Activated CD4-positive, alpha-beta T cell treated with anti-CD3 and anti-CD28 coated beads, Interleukin-2, Interleukin-4, amounts not matched to agents 100 ng/mL and 50 ng/mL, durations not matched to agents 16 hours and 8 hours (primary cell): ENCODE results near the gene CDH8.
"Not testable (repeated sequence)": the region's sequence is repeated elsewhere in the genome, so short reads cannot be mapped to it uniquely, and the experiment has no call there.

Experiments used
- DNase-seq: peaks from one replicate; pipeline ENCODE4 v3.0.0-alpha.2; 2020; ENCODE audit warnings: low spot score

CDH8 gene

DNA sequence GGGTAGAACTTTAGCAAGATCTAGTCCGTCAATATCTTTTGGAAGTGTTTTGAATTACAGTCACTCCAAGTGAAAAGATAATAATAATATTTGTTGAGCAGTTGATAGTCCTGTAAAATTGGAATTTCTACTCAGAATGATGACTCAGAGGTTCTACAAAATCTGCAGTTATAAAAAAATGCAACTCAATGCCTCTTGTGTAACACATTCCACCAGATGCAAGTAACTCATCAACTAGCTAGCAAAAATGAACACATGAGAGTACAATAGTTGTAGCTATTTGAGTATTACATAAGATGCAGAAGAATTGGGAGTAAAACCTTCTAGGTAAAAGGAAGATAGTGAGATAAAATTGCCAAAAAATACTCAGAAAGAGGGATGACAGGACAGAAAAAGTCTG is 177.2 kb downstream of the CDH8 start:
- no peak for DNase-seq

DNA sequence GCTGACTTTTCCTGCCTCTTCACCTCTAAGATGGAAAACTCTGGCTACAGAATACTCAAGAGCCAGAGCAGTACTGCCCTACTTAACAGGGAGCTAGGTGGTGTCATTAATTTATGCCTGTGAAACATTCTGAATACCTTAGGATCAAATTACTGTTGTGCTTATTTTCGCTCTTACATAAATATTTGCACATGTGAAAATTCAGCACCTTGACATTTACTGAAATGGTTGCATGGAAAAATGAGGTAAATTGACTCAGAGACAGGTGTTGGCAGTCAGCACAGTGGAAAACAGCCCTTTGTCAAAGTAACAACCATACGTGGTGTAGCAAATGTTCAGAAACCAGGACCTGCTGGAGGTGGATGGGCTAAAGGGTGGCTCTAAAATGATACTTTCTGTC is 193.6 kb downstream of the CDH8 start:
- no peak for DNase-seq

DNA sequence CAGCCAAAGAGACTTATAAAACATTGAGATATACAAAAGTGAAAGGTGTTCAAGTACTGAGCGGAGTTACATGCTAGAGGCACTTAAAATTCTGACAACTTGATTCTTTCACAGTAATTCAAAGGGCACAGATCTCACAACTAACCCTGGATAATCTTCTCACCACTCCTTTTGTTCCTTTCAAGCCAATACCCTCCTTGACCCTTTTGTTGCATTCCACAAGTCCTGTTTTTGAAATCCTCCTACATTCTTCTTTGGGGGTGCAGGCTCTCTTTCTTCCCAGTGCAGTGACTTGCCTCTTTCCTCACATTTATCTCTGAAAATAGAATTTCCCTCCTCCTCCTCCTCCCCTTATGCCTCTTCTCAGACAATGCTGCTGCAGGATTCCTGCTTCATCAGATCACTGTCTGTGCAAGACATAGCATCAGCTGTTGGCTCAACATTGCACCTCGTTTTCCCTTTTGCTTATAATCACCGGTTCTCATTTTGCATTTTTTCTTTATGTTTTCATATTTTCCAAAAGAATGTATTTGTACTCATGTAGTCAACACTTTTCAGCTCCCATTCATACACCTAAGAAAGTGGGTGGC is 199.3 kb downstream of the CDH8 start:
- no peak for DNase-seq

DNA sequence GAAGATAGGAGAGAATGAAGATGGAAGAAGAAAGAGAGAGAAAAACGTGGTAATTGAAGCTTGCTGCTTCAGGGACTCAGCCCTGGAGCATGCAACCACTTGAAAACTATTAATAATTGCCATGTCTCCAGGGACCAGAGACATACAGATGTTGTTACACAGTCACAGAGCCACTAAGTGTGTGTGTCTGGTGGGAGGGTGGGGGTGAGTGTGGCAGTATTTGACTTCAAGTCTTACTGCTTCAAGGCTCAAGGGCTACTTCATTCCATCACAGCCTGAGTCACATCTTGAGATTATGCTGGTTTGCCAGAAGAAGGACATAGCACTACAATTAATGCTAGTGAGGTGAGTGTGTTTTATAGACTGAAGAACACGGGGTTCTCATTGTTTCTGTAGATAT is 202.2 kb downstream of the CDH8 start:
- DNase-seq: no peak

DNA sequence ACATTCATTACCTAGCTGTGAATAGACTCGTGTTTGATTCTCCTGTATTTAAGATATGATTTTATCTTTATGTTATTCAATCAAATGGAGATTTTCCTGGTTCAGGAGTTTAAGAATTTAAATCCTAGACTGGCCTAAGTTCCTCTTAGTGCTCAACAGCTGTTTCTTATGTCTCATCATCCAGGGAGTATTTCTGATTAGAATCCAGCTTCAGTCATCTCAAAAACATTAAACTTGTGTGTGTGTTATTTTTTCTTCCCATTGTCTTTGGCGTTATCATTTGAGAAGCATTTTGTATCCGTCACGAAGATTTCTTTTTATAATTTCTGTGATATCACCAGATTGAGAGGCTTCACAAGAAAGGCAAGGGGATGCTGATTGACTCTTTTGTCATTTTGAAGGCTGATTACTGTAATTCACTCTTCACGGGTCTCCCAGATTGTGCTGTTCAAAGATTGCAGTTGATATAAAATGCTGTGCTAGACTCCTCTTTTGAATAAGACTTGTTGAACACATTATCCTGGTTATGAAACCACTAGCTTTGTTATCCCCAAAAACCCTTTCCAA is 204.8 kb downstream of the CDH8 start:
- no peak for DNase-seq

DNA sequence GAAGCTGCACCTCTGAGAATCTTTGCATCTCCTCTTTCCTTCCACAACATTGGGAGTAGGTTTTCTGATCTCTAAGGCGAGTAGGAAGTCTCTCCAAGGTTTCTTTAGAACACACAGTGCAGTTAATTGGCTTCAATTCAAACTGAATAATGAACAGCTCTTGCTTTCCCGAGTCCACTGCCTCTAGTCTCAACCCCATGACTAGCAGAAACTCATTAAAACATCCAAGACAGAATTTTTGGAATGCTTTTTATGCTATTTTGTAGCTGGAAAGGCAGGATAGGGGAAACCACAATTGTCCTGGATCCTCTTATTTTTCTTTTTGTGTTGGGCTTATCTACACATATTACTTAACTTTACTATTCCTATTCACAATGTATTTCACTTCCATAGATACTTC is 206.6 kb downstream of the CDH8 start:
- DNase-seq: no peak

DNA sequence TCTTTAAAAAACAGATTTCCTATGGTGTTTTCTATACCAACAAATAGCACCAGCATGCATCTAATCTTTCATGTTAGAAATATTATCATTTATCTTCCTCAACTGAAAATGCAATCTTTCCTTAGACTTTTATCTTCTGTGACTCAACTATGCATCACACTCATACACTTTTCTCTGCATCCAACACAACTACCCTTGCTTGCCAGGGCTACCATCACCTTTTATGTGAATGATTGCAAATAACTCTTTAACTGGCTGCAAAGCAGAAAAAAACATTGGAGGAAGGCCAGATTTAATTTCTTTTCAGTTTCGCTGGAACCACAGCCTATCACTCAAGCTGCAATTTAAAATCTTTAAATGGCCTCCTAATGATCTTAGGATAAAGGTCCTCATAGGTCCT is 212.9 kb downstream of the CDH8 start:
- DNase-seq: no peak

DNA sequence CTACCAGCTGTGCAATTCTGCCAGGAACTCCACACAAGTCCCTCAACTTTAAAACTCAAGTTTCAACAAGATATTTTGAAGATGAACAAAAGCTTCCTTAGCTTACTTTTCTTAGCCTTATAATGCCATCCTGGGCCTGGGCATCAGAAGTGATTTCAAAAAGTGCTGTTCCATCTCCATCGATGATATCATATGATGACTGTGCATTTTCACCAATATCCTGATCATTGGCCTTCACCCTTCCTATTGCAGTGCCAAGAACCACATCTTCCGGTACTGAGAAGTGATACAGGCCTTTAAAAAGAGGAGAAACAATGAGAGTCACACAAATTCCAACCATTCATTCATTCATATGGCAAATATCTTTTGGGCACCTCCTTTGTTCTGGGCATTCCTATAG is 215.4 kb downstream of the CDH8 start:
- DNase-seq: no peak

DNA sequence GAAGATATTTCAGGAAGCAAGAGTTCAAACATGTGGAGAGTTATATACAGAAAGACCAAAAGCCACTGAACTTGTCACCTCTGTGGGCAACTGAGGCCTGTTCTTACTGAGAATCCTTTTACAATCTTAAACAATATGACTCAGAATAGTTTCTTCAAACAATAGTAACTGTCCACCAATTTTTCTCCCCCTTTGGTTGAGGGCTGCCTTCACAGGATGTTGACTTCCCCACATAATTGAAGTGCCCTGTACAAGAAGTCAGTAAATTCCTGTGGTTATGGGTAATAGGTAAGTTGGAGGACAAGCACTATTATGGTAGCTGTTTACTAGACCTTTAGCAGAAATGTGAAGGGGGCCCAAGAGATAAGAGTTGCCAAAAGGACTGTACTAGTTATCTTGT is 215.8 kb downstream of the CDH8 start:
- DNase-seq: no peak

DNA sequence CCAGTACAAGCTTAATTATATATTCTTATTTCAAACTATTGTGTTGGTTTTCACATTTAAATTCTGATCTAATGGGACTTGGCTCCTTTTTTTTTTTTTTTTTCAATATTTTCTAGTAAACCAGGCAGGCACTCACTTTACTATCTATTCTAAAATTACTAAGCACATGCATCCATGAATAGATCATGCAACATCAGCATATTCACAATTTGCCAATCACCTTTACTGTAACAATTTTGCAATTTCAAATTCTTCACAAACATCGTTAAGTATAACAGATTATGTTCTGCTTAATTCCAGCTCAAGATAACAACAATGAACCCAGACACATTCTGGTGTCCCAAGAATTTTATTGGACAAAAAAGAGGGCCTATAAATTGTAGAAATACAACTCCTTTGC is 217.4 kb downstream of the CDH8 start:
- DNase-seq: no peak

DNA sequence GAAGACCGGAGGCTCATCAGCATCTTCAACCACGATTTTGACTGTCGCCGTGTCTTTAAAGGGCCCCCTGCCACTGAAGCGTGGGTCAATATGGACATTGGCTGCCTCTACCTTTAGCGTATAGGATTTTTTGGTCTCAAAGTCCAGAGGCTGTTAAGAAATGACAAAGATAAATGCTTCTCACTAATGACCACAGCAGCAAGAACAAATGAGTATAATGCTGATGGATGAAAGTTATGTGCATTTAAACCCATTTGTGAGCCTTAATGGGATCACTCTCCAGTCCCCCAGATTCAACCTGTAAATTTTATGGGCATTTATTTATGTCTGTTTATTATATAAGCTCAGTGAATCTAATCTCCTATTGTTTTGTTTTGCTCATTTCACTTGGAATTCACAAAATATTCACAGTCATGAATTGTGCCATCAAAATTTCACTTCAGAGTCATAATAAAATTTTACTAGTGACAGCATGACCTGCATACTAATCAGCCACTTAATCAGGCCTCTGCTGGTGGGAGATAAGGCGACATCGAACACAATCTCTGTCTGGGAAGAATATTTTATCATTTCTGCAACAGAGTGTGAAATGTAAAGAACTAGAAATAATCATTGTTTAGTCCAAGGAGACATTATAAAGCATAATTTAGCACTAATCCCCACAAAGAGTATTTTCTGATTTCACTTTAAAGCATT is 218.5 kb downstream of the CDH8 start:
- DNase-seq: no peak

DNA sequence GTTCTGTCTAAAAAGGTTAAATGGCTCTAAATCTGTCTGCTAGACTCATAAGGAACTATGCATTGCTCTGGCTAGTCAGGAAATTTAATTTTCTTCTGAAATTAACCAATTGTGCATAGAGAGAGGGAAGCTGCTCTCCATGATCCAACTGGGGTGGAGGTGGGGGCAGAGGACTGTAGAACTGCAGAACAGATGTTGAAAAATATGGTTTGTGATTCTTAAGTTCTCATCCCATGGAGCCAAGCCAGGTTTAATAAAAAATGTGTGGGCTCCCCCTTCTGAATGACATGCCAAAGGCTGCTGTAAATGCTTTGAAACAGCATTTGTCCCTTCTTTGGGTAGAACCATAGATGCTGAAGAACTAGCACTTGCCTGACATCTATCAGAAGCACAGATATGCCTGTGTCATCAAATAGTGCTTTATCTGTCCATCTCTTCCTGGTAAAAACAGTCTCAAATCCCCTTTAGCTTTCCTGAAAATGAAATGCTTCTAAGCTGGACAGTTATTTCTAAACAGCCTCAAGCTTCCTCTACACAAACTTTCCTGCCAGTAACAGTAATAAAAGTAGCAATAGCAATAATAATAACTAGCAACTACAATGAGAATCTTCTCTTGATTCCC is 221.4 kb downstream of the CDH8 start:
- DNase-seq: no peak

DNA sequence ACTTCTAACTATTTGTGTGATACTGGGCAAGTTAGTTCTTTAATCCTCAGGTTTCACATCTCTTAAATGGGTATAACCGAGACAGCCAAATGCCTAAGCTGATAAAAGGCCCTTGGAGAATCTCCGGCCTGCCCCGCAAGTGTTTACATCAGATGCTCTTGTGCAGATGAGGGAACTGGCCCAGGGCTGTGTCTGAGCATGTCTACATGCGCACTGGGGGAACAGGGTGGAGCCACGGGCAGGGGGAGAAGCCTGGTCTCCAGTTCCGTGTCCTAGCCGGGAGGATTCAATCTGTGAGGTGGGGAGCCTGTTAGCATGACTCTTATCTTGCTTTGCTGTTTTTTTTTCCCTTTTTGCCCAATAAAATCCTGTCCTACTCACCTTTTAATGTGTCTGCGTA is 222.9 kb downstream of the CDH8 start:
- DNase-seq: no peak

DNA sequence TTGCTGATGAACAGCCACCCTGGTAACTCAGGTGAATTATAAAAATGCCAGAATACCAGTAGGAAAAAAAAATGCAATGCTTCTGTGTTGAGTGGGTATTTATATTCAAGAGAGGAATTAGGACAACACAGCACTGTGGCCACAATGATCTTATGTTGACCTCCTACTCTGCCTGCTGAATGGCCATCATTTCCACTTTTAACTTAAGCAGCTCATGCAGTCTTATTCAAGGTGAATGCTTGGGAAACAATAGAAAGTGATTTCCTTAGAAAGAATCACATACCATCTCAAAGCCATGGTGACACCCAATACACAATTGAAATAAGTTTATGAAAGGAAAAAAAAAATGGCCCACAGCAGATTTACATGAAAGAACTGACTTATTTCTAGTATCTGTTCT is 224.0 kb downstream of the CDH8 start:
- no peak for DNase-seq

DNA sequence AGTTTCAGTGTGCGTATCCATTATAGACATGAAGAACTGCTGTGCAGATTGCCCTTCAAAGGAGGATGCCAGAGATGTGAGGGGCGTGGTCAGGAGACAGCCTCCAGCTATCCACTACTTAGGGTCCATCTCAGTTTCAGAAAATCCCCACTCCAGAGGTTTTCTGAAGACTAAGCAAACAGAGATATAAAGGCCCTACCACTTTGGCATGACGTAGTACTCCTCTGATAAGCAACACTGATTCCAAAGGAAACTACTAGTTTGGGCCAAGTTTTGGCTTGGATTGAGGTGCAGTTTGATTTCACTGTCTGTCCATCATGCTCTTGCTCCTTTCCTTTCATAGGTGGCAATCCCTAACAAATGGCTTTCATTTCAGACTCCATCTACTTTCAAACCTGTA is 228.7 kb downstream of the CDH8 start:
- no peak for DNase-seq

DNA sequence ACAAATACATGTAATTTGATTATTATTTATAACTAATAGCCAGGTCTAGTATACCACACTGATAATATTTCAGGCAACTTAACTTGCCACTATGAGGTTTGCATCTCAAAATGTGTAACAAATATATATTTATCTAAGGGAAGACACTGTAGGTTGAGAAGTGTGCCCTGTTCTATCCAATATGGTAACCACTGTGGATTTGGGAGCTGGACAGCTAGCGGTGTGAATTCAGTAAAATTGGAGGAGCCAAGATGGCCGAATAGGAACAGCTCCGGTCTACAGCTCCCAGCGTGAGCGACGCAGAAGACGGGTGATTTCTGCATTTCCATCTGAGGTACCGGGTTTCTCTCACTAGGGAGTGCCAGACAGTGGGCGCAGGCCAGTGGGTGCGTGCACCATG is 235.0 kb downstream of the CDH8 start:
- DNase-seq: not testable (repeated sequence)

DNA sequence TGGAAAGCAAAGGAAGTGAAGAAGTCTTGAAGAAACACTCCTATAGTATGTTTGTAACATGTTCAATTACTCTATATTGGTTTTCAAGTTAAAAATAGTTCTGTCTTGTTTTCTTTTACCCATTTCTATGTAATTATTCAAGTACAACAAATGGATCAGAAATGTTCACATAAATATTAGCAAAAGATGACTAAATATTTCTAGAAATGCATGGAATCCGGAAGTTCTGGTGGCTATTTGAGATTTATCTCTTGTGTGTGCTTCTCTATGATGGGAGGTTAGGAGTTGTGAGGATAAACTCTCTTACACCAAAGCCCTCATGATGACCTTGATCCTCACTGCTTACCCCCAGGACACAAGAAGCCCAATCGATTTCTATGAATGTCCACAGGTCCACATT is 237.5 kb downstream of the CDH8 start:
- no peak for DNase-seq

DNA sequence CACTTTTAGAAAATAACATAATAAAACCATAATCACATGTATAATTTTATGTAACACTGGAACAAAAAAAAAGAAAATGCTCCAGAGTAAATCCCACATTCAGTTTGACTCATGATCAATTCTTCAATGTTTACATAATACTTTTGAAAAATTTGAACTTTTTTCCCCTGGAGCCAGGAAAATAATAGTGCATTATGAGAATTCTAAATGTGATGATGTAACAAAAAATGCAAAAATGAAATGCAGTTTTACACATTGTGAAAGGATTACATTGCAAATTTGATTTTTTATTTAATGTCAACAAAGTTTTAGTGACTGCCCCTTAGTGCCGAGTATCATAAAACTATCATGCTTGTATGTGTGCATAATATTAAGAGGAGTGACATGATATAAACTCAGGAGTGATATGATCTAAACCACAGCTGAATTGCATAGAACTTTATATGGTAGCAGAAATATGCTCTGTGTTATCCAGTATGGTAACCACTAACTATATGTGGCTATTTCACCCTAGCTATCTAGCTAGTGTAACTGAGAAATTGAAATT is 238.2 kb downstream of the CDH8 start:
- DNase-seq: no peak

DNA sequence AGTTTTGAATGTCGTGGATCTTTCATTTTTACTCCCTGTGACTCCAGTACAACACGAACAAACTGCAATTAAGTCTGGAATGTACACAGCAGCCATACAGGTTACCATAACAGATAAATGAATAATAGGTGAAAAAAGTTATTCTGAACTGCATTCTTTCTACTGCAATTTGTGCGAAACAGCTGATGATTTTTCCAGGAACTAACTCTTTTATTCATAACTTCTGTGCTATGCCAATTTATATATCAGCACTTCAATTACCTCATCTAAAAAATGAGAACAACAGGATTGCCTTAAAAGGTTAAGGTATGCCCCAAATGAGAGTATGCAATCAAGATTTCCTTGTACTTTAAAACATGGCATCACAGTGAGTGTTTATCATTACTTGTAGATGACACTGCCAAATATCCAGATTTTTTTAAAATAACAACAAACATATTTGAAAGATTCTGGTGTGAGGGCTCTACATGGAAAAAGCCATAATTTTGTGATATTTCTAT is 238.9 kb downstream of the CDH8 start:
- DNase-seq: no peak

DNA sequence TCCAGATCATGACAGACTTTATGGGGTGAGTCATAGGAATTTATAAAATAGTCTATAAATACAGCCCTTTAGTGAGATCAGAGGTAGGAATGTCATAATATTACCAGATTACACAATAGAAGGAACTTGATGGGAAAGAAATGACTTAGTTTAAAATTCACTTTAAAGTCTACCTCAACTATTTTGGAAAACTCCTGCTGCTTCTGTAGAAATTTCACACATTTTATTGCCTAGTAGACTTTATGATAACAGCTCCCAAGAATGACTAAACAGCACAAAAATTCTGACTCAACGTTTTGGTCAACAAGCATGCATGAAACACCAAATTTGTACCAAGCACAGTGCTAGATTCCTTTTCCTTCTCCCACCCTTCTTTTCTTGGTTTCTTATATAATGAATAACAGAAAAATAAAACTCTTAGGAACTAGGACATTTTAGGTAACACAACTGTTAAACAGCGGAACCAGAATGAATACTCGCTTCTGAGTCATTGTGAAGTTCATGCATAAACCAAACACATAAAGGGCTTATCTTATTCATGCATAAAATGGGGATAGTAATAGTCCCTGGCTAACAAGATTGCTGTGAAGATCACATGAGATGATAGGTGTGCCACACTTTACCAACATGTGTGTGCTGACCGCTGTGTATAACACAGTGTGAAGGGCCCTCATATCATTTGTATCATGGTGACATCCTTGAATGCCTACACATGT is 243.9 kb downstream of the CDH8 start:
- DNase-seq: no peak

DNA sequence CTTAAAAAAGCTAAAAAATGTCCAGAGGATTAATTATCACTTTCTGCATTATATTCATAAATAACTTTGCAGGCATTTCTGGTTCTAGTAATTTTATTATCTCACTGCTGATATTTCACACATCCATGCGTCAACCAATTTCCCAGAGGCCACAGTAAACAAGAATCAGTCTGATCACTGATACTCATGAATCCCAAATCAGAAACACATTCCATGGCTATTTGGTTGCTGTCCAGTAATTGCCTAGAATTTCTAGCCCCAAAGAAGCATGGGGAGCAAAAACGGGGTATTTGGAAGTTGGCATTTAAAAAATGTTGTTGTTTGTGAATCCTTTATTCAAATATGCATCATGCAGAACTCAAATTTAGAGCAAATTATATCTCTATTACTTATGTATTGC is 244.8 kb downstream of the CDH8 start:
- no peak for DNase-seq

DNA sequence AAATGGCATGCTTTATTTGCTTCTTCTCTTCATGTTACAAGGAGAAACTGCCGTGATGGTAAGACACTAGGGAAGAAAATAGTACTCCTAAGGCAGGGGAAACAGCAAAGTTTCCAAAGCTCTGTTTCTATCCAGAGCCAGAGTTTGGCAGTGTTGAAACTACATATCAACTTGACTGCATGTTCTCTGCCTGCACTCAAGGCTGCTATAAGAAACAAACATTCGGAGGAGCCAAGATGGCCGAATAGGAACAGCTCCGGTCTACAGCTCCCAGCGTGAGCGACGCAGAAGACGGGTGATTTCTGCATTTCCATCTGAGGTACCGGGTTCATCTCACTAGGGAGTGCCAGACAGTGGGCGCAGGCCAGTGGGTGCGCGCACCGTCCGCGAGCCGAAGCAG is 254.4 kb downstream of the CDH8 start:
- DNase-seq: not testable (repeated sequence)
